ENCODE measurements around the gene MRGPRE.

- no peak for TF ChIP-seq YY1 (IDR thresholded peaks at IDR 0.05; ENCODE audit: insufficient read depth, insufficient read length)
- no peak for TF ChIP-seq ZNF274 (IDR thresholded peaks at IDR 0.05; ENCODE audit: low read depth, low read length)
Measured at GRCh38 chr11:3193373-3194015, 38.7 kb downstream of the MRGPRE start.
